ENCODE results near the gene PAFAH2. TPM values are rescaled to one million over a fixed set of nuclear protein-coding genes. Genes with fewer than 3 reads are reported as not detected.
A peak's percentile ranks its signal among the peaks of the same experiment; 100 is the strongest.

Gene PAFAH2
- total RNA-seq, 1 donor from 2014 or later, result 9.0 TPM

GRCh38 chr1:26031196-26031595, 33.3 kb upstream of the PAFAH2 start:
- ATAC-seq, result no peak

- ATAC-seq, result no peak
These were observed 32.1 kb upstream of the PAFAH2 start for GRCh38 chr1:26029864-26030481.

DNA sequence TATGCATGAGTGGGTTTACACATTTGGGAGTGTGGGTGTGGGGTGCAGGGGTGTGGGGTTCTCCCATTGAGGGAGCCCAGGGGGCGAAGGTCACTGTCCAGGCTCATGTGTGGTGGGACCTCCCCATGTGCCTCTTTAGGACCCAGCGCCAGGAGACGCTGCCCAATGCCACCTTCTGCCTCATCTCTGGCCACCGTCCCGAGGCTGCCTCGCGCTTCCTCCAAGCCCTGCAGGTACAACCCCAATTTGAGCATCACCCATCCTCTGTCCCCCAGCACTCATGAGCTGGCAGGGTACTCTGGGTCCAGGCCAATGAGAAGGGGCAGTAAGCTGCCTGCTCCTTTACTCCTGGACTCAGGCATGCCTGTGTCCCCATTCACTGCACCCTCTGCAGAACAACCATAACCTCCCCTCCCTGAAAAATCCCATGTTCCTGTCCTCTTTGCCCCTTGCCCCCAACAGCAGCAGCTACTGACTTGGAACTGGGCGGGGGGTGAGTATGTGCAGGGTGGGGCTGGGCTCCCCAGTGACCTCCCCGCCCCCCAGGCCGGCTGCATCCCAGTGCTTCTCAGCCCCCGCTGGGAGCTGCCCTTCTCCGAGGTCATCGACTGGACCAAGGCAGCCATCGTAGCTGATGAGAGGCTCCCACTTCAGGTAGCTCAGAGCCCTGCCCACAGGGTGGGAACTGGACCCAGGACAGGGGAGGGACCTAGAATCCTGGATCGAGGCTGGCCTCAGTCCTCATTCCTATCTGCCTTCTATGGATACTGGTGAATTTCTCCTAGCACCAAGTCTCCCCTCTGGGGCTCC, 31.4 kb upstream of the PAFAH2 start:
- ATAC-seq, result no peak

GRCh38 chr1:26028490-26028980, 30.7 kb upstream of the PAFAH2 start:
- no peak for ATAC-seq

DNA sequence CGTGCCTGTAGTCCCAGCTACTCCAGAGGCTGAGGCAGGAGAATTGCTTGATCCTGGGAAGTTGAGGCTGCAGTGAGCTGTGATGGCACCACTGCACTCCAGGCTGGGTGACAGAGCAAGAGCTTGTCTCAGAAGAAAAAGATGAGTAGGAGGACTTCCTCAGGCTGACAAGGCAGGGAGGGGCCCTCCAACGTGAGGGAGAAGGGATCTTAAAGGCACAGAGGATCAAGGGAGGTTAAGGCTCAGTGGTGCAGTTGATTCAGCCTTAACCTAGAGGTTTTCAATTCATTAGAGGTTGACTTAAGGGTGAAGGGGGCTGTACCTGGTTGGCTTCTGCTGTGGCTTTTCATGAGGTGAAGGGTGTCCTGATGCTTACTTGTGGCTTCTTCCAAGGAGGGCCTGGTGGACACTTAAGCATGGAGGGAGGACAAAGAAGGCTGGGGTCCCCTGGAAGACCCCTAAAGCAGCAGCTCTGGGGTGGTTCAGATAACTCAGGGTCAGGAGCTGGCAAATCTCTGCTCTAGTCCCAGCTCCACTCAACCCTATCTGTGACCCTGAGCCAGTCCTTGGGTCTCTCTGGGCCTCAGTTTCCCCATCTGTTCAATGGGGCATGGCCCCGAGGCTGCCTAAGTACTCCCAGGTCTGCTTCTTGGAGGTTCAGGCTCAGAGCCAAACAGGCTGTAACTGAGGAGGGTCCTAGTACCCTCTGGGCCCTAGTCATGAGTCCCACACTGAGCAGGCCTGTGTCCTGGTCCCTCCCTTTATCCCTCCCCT, 30.0 kb upstream of the PAFAH2 start:
- ATAC-seq, result no peak

DNA sequence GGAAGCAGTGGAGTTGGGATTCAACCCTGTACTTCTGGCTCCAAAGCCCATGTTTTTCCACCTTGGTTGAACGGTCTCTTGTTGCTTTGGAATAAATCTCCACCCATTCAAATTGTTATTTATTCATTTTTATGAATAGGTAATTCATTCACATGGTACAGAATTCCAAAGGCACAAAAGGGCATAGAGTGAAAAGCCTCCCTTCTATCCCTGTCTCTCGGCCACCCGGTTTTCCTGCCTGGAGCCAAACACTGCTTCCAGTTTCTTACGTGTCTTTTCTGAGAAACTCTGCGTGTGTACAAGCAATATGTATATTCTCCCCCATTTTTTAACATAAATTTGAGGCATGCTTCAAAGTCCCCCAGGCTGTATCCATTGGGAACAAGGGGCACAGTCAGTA, 27.7 kb upstream of the PAFAH2 start:
- no peak for ATAC-seq

DNA sequence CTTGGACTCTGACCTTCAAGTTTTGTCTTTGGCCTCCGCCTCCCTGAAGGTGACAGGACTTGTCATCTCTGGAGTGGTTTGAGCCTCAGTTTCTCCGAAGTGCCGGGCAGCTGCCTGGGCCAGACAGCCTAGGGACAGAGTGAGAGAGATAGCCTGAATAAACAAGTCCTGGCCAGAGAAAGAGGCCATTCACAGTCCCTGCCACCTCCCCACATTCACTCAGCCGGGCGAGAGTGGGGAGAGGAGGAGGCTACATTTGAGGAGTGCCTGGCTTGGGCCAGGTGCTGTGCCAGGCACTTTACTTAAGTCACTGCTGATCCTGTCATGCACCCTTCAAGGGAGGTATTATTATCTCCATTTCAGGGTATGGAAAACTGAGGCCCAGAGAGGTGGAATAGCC, 27.2 kb upstream of the PAFAH2 start:
- ATAC-seq, result no peak

GRCh38 chr1:26023826-26024225, 26.0 kb upstream of the PAFAH2 start:
- ATAC-seq, result no peak

GRCh38 chr1:26023009-26023408, 25.1 kb upstream of the PAFAH2 start:
- no peak for ATAC-seq

DNA sequence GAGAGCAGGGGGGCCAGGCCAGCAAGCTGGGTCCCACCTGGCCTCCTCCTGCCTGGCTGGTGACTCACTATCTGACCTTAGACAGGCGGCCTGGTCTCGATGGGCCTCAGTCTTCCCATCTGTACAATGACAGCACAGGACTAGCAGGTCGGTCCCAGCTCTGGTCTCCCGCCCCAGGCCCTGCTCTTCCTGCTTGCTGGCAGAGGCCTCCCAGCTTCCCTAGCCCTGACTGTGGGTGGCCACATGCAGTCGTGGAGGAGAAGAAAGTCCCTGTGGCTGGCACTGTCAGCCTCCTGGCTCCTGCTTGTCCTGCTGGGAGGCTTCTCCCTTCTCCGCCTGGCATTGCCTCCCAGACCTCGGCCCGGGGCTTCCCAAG, 24.5 kb upstream of the PAFAH2 start:
- ATAC-seq, result no peak

GRCh38 chr1:26021647-26022403, 24.0 kb upstream of the PAFAH2 start, which contains the start of gene EXTL1:
TSS of gene EXTL1 (plus strand) at chr1:26021775. CDS start at chr1:26022647, 872 bp downstream.
- ATAC-seq, result no peak

GRCh38 chr1:26020941-26021646, 23.2 kb upstream of the PAFAH2 start:
- ATAC-seq, result no peak

- no peak for ATAC-seq
These were observed 22.5 kb upstream of the PAFAH2 start for GRCh38 chr1:26020330-26020768.

DNA sequence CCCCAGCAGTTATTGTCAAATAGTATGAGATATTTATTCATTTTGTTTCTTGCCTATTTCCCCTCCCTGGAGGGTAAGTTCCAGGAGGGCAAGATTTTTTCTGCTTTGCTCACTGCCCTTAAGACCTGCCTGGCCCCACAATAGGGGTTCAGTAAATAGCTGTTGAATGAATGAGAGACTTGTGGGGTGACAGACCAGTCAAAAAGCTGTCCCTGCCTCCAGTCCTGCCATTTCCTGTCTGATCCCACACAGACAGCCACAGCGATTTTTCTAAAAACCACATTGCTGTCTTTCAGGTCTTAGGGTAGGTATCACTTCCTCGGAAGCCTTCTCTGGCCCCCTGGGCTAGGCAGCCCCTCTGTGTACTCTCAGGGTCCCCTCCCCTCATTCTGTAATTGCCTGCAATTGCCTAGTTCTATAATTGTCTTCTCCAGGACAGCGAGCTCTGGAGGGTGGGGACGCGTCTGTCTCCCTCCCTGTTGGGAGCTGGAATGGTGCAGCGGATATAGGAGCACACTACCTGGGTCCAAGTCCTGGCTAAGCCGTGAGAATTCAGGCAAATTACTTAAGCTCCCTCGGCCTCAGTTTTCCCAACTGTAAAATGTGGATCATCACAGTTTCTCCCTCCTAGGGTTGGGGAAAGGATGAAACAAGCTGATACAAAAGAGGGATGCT, 21.9 kb upstream of the PAFAH2 start:
- ATAC-seq, result no peak

DNA sequence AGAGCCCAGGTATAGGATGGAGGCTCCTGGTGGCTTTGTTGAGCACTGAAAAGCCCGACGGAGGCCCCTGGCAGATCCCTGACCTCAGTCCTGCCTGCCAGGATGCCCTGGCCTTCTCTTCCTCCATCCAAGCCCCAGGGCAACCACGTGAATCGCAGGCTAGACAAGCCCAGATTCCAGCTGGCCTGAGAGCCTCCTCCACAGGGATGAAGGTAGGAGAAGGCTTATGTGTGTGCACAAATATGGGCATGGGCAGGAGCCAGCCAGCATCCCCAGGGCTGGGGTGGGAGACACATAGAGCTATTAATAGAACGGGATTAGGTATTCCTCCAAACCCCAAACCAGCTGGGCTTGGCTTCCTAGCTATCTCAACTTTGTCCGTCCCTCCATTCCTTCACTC, 19.7 kb upstream of the PAFAH2 start:
- no peak for ATAC-seq

DNA sequence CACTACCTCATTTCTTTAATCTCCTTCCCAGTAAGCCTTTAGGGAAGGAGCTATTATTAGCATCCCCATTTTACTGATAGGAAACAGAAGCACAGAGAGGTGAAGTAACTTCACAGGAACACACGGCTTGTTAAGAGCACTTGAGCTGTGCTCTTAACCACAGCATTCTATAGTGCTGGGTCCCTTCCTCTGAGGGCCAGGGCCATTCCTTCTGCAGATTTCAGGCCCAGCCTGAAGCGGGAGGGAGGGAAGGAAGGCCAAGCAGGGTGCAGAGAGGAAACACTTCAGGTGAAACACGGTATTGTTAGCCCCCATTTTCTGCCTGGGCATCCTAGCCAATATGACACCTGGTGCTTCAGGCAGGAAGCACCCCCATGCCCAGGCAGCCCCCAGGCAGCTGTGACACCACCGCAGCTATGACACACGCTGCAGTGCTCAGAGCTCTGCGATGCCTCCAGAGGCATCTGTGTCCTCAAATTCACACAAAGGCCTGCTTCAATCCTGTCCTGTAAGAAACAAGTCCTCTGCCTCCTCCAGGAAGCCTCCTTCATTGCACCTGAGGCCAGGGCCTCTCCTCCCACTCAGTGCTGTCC, 19.2 kb upstream of the PAFAH2 start:
- no peak for ATAC-seq

DNA sequence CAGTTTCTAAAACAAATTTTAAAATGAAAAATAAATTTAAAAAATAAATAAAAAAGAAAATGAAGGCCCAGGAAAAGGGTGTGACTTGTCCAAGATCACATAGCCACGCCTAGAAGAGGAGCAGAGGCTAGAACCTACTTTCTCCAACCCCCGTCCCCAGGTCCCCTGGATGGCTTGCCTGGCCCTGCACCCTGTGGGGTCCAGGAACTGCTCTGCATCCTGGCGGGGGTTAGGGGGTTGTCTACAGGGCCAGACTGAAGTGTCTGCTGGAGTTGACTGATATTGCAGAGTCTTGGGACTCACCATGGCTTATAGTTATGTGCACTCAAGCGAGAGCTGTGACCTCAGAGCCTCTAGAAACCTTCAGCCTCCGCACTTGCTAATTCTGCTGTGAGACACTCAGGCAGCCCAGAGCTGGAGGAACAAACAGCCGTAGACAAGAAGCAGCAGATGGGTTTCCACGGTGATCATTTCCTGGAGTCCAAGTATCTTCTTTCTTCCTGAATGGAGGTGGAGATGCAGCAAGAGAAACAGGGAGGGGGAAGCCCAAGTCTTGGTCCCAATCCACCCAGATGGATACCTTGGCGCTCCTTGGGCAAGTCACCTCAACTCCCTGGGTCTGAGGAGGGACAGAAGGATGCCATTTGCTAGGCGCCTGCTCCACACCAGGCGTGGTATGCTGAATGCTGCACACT, 18.5 kb upstream of the PAFAH2 start:
- ATAC-seq, result no peak

DNA sequence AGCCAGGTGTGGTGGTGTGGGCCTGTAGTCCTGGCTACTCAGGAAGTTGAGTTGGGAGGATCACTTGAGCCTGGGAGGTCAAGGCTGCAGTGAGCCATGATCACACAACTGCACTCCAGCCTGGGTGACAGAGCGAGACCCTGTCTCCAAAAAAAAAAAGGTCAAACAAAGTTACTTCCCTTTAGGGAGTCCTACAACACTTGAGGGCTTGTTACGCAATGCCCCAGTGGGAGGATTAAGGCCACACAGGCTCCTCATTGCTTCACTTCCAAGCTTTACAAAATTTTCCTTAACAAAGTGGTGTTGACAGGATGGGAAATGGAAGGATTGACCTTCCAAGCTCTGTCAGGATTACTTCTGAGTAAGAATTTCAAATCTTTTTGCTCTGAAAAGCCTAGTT, 17.5 kb upstream of the PAFAH2 start:
- ATAC-seq, result peak; percentile 33

GRCh38 chr1:26014179-26014578, 16.3 kb upstream of the PAFAH2 start:
- ATAC-seq, result no peak

GRCh38 chr1:26012864-26013263, 15.0 kb upstream of the PAFAH2 start:
- no peak for ATAC-seq
